NCI-H510A treated with DMSO at 0.1 percent for 48 hours (cell line): ENCODE results near the gene BDKRB2.

Experiments used
- DNase-seq: peaks from one replicate; lab custom pipeline; 2025; lab: John Stamatoyannopoulos, UW

BDKRB2 gene

GRCh38 chr14:96270565-96271420 is 66.2 kb downstream of the BDKRB2 start:
- DNase-seq: no peak

- no peak for DNase-seq
These were observed 66.8 kb downstream of the BDKRB2 start for GRCh38 chr14:96271421-96271762.

GRCh38 chr14:96272777-96273473 is 68.3 kb downstream of the BDKRB2 start:
- no peak for DNase-seq

GRCh38 chr14:96273629-96274028 is 69.0 kb downstream of the BDKRB2 start:
- DNase-seq: no peak

GRCh38 chr14:96274122-96274521 is 69.5 kb downstream of the BDKRB2 start:
- DNase-seq: no peak

GRCh38 chr14:96274543-96274942 is 69.9 kb downstream of the BDKRB2 start:
- peak; percentile 26 for DNase-seq

- DNase-seq: peak; percentile 67
These were observed 70.8 kb downstream of the BDKRB2 start for GRCh38 chr14:96275177-96276112.

GRCh38 chr14:96277890-96278289 is 73.3 kb downstream of the BDKRB2 start:
- no peak for DNase-seq

GRCh38 chr14:96279564-96279963 is 74.9 kb downstream of the BDKRB2 start:
- DNase-seq: no peak

- no peak for DNase-seq
These were observed 75.5 kb downstream of the BDKRB2 start for GRCh38 chr14:96280104-96280503.

GRCh38 chr14:96281486-96281885 is 76.8 kb downstream of the BDKRB2 start:
- DNase-seq: peak; percentile 41

- no peak for DNase-seq
These were observed 79.4 kb downstream of the BDKRB2 start for GRCh38 chr14:96284008-96284407.

- no peak for DNase-seq
These were observed 79.8 kb downstream of the BDKRB2 start for GRCh38 chr14:96284430-96284829.

- no peak for DNase-seq
These were observed 81.0 kb downstream of the BDKRB2 start for GRCh38 chr14:96285667-96286066.

- no peak for DNase-seq
These were observed 81.6 kb downstream of the BDKRB2 start for GRCh38 chr14:96286251-96286650.

GRCh38 chr14:96287856-96288255 is 83.2 kb downstream of the BDKRB2 start:
- no peak for DNase-seq
